ENCODE data around the gene TRDMT1.

The TRDMT1 gene

DNA sequence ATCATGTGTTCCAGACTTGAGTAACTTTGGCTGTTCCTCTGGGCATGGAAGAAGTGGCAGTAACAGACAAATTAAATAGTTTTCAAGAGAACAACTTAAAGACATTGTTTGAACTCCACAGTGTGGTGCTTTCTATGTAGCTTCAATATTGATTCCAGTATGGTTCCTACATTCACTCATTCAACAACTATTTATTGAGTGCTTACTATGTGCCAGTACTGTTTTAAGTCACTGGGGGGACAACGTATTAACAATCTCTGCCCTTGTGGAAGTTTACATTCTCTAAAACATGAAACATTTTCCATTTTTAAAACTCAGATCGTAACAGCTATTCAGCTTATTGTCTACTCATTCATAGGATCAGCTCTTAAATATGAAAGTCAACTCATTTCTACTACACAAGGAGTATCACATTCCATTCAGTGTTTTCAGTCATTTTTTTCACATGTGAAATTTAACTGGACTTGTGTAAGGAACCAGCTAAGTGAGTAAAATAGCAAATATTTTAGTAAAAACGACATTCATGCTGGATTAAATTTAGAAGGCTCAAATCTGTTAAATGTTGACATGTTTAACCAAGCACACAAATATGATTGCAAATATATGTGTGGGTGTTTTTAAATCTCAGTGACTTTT is 58.3 kb downstream of the TRDMT1 start:
- no peak overlapping the region for H3K4me3 ChIP-seq (ENCODE audit: low read depth, low read length)
- DNase-seq (ENCODE audit: low read depth, low spot score) = no peak
- ChIA-PET CTCF (interaction anchor here (1.9 kb wide), 1 partner anchor 9 kb away, joined by 6 read pairs; no protein-coding TSS in a partner anchor), POLR2A (interaction anchor here (0.7 to 0.8 kb wide), 2 partner anchors 31 to 86 kb away, joined by 3 read pairs; no protein-coding TSS in a partner anchor)
- TF ChIP-seq, protein P1, sequence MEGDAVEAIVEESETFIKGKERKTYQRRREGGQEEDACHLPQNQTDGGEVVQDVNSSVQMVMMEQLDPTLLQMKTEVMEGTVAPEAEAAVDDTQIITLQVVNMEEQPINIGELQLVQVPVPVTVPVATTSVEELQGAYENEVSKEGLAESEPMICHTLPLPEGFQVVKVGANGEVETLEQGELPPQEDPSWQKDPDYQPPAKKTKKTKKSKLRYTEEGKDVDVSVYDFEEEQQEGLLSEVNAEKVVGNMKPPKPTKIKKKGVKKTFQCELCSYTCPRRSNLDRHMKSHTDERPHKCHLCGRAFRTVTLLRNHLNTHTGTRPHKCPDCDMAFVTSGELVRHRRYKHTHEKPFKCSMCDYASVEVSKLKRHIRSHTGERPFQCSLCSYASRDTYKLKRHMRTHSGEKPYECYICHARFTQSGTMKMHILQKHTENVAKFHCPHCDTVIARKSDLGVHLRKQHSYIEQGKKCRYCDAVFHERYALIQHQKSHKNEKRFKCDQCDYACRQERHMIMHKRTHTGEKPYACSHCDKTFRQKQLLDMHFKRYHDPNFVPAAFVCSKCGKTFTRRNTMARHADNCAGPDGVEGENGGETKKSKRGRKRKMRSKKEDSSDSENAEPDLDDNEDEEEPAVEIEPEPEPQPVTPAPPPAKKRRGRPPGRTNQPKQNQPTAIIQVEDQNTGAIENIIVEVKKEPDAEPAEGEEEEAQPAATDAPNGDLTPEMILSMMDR (IDR thresholded peaks at IDR 0.05; ENCODE audit: insufficient read depth, low read length, missing control alignments) = no peak

DNA sequence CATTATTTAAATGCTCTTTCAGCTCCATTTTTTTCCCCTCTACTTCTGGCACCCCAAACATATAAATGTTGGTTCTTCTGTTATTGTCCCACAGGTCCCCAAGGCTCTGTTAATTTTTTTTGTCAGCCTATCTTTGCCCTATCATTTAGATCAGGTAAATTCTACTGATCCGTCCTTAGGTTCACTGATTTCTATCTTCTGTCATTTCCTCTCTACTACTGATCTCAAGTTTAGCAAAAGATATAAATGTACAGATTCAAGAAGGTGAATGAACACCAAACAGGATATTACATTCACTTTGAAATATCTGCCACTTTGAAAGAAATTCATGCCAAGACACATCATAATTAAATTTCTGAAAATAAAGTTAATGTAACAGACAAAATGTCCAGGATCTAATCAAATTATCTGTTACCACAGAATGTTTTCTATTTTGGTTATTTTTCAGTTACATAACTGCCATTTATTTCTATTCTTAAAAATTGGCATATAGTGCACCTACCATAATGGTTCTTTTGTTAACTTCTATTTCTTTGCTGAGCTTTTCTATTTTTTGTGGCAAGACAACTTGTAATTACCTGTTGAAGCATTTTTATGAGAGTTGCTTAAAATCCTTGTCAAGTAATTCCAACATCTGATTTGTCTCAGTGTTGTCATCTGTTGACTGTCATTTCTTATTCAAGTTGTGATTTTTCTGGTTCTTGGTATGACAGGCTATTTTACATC is 59.8 kb downstream of the TRDMT1 start:
- ChIA-PET CTCF (interaction anchor here (1.6 kb wide), 1 partner anchor 10 kb away, joined by 4 read pairs; no protein-coding TSS in a partner anchor), POLR2A (no interaction called here)
- no peak overlapping the region for H3K4me3 ChIP-seq (ENCODE audit: low read depth, low read length)
- no peak for DNase-seq (ENCODE audit: low read depth, low spot score)
- TF ChIP-seq, protein P1 (IDR thresholded peaks at IDR 0.05; ENCODE audit: insufficient read depth, low read length, missing control alignments) = no peak

DNA sequence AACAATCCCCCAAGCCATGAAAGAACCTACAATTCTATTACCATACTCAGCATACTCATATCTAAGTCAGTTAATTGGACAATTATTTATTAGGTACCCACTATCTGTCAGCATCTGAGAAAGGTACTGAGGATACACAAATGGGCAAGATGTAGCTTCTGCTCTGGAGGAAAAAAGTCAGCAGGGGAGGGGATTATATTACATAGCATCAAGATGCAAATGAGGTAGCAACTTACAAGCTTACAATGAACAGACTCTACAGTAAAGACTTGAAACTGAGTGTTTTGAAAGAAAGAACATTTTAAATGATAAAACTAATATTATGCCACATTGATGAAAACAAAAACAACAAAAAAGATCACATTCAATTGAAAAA is 61.1 kb downstream of the TRDMT1 start:
- POLR2A ChIA-PET = no interaction called here
- TF ChIP-seq, protein P1 (IDR thresholded peaks at IDR 0.05; ENCODE audit: insufficient read depth, low read length, missing control alignments) = no peak
- CTCF ChIA-PET = interaction anchor here (1.6 kb wide), 1 partner anchor 12 kb away, joined by 4 read pairs; no protein-coding TSS in a partner anchor

DNA sequence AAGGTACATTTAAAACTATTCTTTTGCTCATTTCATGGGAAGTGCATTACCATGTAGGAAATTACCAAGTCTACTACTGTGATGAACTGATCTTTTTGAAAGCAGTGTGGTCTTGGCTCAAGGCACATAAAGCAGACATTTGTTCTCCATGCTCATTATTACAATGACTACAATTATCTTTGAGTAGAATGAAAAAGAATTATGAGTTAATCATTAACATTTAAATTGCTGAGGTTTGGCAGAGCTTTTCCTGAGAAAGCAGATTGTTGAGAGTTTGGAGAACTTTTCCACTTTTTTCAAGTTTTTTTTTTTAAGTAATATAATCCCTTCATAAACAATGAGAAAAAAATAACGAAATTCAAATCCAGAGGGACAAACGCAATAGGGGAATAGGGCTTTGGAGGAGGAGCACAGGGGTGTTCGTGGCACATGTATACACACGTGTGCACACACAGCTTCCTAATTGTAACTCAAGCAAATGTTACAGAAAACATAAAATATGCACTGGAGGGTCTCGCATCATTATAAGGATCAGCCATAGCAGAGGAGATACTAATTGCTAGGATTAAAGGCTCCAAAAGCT is 62.9 kb downstream of the TRDMT1 start:
- TF ChIP-seq, protein P1 (IDR thresholded peaks at IDR 0.05; ENCODE audit: insufficient read depth, low read length, missing control alignments) = no peak
- CTCF ChIA-PET = interaction anchor here (0.9 kb wide), 1 partner anchor 294 kb away, joined by 3 read pairs; no protein-coding TSS in a partner anchor
- POLR2A ChIA-PET = no interaction called here

More for the DNA sequence above, 61.1 kb downstream of the TRDMT1 start:
- no peak for DNase-seq (ENCODE audit: low read depth, low spot score)
- H3K4me3 ChIP-seq (ENCODE audit: low read depth, low read length) = no peak overlapping the region

DNA sequence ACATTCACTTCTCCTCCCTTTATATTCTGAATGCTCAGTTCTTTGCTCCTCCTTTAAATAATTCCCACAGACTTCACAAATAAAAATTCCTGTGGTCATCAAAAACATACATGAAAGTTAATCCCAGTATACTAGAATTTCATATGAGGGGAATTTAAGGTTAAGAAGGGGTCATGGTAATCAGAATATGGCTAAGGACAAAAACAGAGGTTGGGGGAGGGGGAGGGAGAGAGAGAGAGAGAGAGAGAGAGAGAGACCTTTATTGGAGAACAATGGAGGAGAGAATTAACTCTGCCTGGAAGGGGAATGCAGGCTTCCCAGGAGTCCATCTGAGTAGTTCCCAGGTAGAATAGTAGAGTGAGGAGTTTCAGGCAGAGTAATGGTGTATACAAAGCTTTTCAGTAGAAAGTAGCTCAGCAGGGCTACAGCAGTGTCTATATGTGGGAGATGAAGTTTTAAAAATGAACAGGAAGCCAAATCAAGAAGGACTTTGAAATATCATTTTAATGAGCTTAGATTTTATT is 66.7 kb downstream of the TRDMT1 start:
- ChIA-PET CTCF (no interaction called here), POLR2A (no interaction called here)
- no peak overlapping the region for H3K4me3 ChIP-seq (ENCODE audit: low read depth, low read length)
- TF ChIP-seq, protein P1 (IDR thresholded peaks at IDR 0.05; ENCODE audit: insufficient read depth, low read length, missing control alignments) = no peak
- DNase-seq (ENCODE audit: low read depth, low spot score) = no peak

More for the DNA sequence above, 62.9 kb downstream of the TRDMT1 start:
- no peak for DNase-seq (ENCODE audit: low read depth, low spot score)
- no peak overlapping the region for H3K4me3 ChIP-seq (ENCODE audit: low read depth, low read length)

DNA sequence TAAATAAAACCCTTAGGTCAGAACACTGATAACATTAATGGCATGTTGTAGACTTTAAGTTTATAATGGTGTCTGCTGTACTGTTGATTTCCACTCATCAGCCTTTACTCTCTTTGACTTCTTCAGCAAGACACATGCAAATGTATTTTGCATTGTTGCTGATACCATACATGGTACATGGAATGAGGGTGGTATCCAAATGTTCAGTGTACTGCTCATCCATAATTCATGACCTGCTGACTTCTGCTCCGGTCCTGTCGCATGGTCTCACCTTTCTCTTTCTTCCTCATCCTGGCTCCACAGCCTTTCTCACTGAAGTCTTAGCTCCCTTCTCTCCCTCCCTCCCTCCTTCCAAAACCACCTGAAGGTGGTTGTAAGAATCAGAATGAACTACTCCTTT is 67.2 kb downstream of the TRDMT1 start:
- no peak overlapping the region for H3K4me3 ChIP-seq (ENCODE audit: low read depth, low read length)
- ChIA-PET POLR2A (no interaction called here), CTCF (no interaction called here)
- DNase-seq (ENCODE audit: low read depth, low spot score) = no peak
- TF ChIP-seq, protein P1 (IDR thresholded peaks at IDR 0.05; ENCODE audit: insufficient read depth, low read length, missing control alignments) = no peak
